Esophagus squamous epithelium (tissue), 4 donors: ENCODE results near the gene SPNS1.

Experiments
- POLR2A ChIP-seq, 4 donors: fragments of 450-650 bp; IDR thresholded peaks; one replicate each; pipeline ENCODE4 v1.6.1; 2017; ENCODE audit warnings: antibody characterized with exemption in 4 of 4, mild to moderate bottlenecking in 4 of 4, moderate library complexity in 3 of 4
- TF ChIP-seq, protein P1 (sequence below), 6 experiments: fragments of 450-650 bp in 4 of 6; fragments of 200-600 bp in 2 of 6; sonication (generic) in 2 of 6; IDR thresholded peaks; one replicate each; pipeline ENCODE4 v1.5.1; 2016 to 2019; ENCODE audit warnings: antibody characterized with exemption in 6 of 6, mild to moderate bottlenecking in 4 of 6, moderate library complexity in 4 of 6

DNA sequence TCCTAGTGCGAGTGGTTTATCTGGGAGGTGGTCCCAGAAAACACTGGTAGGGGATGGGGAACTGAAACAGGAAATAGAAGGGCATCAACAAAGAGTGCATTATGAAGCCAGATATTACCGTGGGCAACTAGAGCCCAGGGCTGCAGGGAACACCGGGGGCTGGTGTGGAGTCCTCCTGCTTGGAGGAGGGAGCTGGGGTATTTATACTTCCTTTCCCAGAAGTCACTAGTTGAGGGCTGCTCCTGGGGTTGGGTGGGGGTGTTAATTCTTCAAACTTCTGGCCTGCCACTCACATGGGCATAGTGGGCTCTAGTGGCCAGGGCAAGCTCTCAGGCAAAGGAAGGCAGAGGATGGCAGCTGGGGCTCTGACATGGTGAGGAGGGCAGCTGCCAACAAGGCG lies 25.0 kb downstream of the SPNS1 start:
- TF ChIP-seq, protein P1, sequence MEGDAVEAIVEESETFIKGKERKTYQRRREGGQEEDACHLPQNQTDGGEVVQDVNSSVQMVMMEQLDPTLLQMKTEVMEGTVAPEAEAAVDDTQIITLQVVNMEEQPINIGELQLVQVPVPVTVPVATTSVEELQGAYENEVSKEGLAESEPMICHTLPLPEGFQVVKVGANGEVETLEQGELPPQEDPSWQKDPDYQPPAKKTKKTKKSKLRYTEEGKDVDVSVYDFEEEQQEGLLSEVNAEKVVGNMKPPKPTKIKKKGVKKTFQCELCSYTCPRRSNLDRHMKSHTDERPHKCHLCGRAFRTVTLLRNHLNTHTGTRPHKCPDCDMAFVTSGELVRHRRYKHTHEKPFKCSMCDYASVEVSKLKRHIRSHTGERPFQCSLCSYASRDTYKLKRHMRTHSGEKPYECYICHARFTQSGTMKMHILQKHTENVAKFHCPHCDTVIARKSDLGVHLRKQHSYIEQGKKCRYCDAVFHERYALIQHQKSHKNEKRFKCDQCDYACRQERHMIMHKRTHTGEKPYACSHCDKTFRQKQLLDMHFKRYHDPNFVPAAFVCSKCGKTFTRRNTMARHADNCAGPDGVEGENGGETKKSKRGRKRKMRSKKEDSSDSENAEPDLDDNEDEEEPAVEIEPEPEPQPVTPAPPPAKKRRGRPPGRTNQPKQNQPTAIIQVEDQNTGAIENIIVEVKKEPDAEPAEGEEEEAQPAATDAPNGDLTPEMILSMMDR (IDR thresholded peaks at IDR 0.05) = no peak
- TF ChIP-seq POLR2A (IDR thresholded peaks at IDR 0.05) = no peak
